Neural crest cell (in vitro differentiated cells): Measurements from ENCODE around the gene NANOS1. TPM values are rescaled to one million over a fixed set of nuclear protein-coding genes. Genes with fewer than 3 reads are reported as not detected.

Source experiments
- DNase-seq: peaks from one replicate; pipeline ENCODE4 v3.0.0; 2021; ENCODE audit warnings: low read depth, mixed read lengths, low spot score
- H3K27ac Mint-ChIP-seq: one replicate; pipeline ENCODE4 v1.8.0; 2021; ENCODE audit warnings: mild to moderate bottlenecking, mixed read lengths; ENCODE audit not compliant: unreplicated experiment
- H3K27me3 Mint-ChIP-seq: 2 replicates; pipeline ENCODE4 v1.8.0; 2021; ENCODE audit warnings: low read depth, mild to moderate bottlenecking, mixed read lengths
- H3K36me3 Mint-ChIP-seq: 2 replicates; pipeline ENCODE4 v1.8.0; 2021; ENCODE audit warnings: low read depth, mild to moderate bottlenecking, mixed read lengths
- H3K4me1 Mint-ChIP-seq: 2 replicates; pipeline ENCODE4 v1.8.0; 2021; ENCODE audit warnings: mixed read lengths
- H3K4me3 Mint-ChIP-seq: one replicate; pipeline ENCODE4 v1.8.0; 2021; ENCODE audit warnings: mild to moderate bottlenecking, mixed read lengths
- H3K9me3 Mint-ChIP-seq: 2 replicates; pipeline ENCODE4 v1.8.0; 2021; ENCODE audit warnings: mixed read lengths
- total RNA-seq: library from RNA; stranded (reverse); gene quantifications from 2 replicates; pipeline ENCODE4 v1.2.1, GENCODE V29; 2021
- TF ChIP-seq, protein P1 (sequence below): fragments of 200-600 bp; sonication (generic); conservative IDR thresholded peaks from 2 replicates; pipeline ENCODE4 v1.5.0; 2021; ENCODE audit warnings: antibody characterized with exemption, mild to moderate bottlenecking

NANOS1 gene
- total RNA-seq, 1 donor from 2014 or later, result 2.8 TPM

DNA sequence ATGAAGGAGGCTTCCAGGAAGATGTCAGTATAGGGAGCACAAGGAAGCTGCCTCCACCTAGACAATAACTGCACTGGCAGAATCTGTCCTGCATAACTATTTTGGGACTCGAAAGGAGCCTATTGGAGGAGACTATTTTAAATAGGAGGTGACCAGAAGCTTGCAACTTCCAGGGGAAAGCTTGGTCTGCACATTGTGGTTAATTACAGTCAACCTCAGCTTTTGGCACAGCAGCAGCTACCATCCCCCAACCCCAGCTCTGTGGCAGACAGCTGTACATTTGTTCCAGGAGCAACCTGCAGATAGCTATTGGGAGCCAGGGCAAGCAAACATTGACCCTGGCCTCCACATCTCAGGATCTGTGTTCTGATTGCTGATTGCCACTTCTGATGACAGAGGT lies 46.3 kb upstream of the NANOS1 start:
- Mint-ChIP-seq H3K4me1 (peaks cover 15% of the 10 kb centered on the region), H3K27me3 (no peaks in the 10 kb centered on the region), H3K27ac (no peak overlapping the region), H3K9me3 (peaks cover 8% of the 10 kb centered on the region), H3K36me3 (peaks cover 5% of the 10 kb centered on the region), H3K4me3 (no peak overlapping the region)
- no peak for DNase-seq
- TF ChIP-seq, protein P1, sequence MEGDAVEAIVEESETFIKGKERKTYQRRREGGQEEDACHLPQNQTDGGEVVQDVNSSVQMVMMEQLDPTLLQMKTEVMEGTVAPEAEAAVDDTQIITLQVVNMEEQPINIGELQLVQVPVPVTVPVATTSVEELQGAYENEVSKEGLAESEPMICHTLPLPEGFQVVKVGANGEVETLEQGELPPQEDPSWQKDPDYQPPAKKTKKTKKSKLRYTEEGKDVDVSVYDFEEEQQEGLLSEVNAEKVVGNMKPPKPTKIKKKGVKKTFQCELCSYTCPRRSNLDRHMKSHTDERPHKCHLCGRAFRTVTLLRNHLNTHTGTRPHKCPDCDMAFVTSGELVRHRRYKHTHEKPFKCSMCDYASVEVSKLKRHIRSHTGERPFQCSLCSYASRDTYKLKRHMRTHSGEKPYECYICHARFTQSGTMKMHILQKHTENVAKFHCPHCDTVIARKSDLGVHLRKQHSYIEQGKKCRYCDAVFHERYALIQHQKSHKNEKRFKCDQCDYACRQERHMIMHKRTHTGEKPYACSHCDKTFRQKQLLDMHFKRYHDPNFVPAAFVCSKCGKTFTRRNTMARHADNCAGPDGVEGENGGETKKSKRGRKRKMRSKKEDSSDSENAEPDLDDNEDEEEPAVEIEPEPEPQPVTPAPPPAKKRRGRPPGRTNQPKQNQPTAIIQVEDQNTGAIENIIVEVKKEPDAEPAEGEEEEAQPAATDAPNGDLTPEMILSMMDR, result no peak

DNA sequence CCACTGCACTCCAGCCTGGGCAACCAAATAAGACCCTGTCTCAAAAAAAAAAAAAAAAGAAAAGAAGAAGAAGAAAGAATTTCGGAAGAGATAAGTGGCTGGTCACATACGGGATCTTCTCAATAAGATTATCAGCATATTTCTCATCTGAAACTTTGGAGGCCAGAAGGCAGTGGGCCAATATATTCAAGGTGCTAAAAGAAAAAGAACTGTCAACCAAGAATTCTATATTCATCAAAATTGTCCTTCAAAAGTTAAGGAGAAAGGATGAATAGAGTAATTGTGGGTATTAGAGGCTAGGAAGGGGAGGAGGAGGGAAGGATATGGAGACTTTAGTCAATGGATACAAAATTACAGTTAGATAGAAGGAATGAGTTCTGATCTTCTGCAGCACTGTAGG lies 43.9 kb upstream of the NANOS1 start:
- Mint-ChIP-seq H3K4me1 (peaks cover 15% of the 10 kb centered on the region), H3K27me3 (no peaks in the 10 kb centered on the region), H3K36me3 (peaks cover 5% of the 10 kb centered on the region), H3K4me3 (no peak overlapping the region), H3K27ac (no peak overlapping the region), H3K9me3 (peaks cover 10% of the 10 kb centered on the region)
- TF ChIP-seq, protein P1, result no peak
- DNase-seq, result no peak

DNA sequence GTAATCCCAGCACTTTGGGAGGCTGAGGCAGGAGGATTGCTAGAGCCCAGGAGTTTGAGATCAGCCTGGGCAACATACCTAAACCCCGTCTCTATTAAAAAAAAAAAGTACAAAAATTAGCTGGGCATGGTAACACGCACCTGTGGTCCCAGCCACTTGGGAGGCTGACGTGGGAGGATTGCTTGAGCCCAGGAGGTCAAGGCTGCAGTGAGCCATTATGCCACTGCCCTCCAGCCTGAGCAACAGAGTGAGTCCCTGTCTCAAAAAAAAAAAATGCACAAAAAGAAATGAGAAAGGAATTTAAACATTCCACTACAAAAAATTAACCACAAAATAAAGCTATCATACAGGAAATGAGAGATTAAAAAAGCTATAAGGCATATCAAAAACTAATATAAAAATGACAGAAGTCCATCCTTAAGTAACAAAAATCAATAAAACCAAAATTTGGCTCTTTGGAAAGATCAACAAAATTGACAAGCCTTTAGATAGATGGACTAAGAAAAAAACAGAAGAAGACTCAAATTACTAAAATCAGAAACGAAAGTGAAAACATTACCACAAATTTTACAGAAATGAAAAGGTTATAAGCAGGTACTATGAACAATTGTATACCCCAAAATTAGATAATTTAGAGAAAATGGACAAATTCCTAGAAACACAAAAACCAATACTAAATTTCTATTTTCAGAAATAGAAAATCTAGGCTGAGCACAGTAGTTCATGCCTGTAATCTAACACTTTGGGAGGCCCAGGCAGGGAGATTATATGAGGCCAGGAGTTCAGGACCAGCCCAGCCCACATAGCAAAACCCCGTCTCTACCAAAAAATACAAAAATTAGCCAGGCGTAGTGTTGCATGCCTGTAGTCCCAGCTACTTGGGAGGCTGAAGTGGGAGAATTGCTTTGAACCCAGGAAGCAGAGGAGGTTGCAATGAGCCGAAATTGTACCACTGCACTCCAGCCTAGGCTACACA lies 42.4 kb upstream of the NANOS1 start:
- Mint-ChIP-seq H3K9me3 (peaks cover 10% of the 10 kb centered on the region), H3K27ac (no peak overlapping the region), H3K4me1 (peaks cover 11% of the 10 kb centered on the region), H3K36me3 (peaks cover 5% of the 10 kb centered on the region), H3K4me3 (no peak overlapping the region), H3K27me3 (no peaks in the 10 kb centered on the region)
- no peak for DNase-seq
- TF ChIP-seq, protein P1, result no peak

DNA sequence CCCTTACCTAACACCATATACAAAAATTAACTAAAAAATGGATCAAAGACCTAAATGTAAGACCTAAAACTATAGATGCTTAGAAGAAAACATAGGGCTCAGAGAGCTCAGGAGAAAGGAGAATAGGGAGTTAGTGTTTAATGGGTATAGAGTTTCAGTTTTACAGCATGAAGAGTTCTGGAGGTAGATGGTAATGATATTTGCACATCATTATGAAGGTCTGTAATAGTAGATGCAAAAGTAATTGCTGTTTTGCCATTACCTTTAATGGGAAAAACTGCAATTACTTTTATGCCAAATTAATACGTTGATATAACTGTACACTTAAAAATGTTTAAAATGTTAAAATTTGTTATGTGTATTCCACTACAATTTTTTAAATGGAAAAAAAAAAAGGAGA lies 39.2 kb upstream of the NANOS1 start:
- Mint-ChIP-seq H3K27me3 (peaks cover 6% of the 10 kb centered on the region), H3K36me3 (peaks cover 2% of the 10 kb centered on the region), H3K27ac (no peak overlapping the region), H3K9me3 (peaks cover 7% of the 10 kb centered on the region), H3K4me3 (no peak overlapping the region), H3K4me1 (no peaks in the 10 kb centered on the region)
- DNase-seq, result no peak
- TF ChIP-seq, protein P1, result no peak

DNA sequence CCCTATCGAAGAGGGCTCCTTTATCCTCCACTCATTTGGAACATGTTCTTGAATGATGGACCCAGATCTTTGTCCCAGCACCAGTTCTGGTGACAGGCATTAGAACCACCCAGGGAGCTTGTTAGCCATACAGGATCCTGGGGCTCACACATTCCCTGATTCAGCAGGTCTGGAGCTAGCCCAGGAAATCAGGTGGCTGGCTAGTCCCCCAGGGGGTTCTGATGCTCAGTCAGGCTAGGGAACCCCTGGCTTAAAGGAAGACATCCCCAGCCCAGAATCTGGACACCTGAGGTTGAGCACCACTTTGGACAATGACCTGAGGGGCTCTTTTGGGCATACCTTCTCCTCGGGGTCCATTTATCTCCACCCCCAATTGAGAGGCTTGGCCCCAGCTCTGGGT lies 37.0 kb upstream of the NANOS1 start:
- no peak for DNase-seq
- Mint-ChIP-seq H3K27ac (no peak overlapping the region), H3K4me1 (no peaks in the 10 kb centered on the region), H3K9me3 (peaks cover 2% of the 10 kb centered on the region), H3K4me3 (no peak overlapping the region), H3K27me3 (peaks cover 6% of the 10 kb centered on the region), H3K36me3 (no peaks in the 10 kb centered on the region)
- TF ChIP-seq, protein P1, result no peak
